ENCODE measurements around the gene PLEKHG4B. TPM values are rescaled to one million over a fixed set of nuclear protein-coding genes. Genes with fewer than 3 reads are reported as not detected.

PLEKHG4B gene
- total and polyA plus RNA-seq, 2 experiments from 2014 or later = 9.9 to 20.1 TPM

- TF ChIP-seq CTCF (IDR thresholded peaks at IDR 0.05; ENCODE audit: low read depth, low read length) = no peak
- Histone ChIP-seq H3K4me1 (ENCODE audit: low read depth) (peaks cover 10% of the 10 kb centered on the region), H3K4me3 (no peak overlapping the region), H3K27me3 (no peaks in the 10 kb centered on the region), H3K36me3 (no peaks in the 10 kb centered on the region), H3K9me3 (ENCODE audit: low read depth) (no peaks in the 10 kb centered on the region), H3K27ac (no peak overlapping the region)
- no peak for DNase-seq (ENCODE audit: low read depth in 1 of 2, low spot score in 1 of 2)
These were observed 17.4 kb upstream of the PLEKHG4B start for GRCh38 chr5:74503-75109.

GRCh38 chr5:75331-76320, 16.3 kb upstream of the PLEKHG4B start:
- Histone ChIP-seq H3K27ac (no peak overlapping the region), H3K4me3 (no peak overlapping the region), H3K27me3 (no peaks in the 10 kb centered on the region), H3K36me3 (no peaks in the 10 kb centered on the region), H3K4me1 (ENCODE audit: low read depth) (peaks cover 10% of the 10 kb centered on the region), H3K9me3 (ENCODE audit: low read depth) (no peaks in the 10 kb centered on the region)
- no peak for TF ChIP-seq CTCF (IDR thresholded peaks at IDR 0.05; ENCODE audit: low read depth, low read length)
- no peak for DNase-seq (ENCODE audit: low read depth in 1 of 2, low spot score in 1 of 2)

- Histone ChIP-seq H3K27ac (no peak overlapping the region), H3K9me3 (ENCODE audit: low read depth) (no peaks in the 10 kb centered on the region), H3K27me3 (no peaks in the 10 kb centered on the region), H3K36me3 (no peaks in the 10 kb centered on the region), H3K4me3 (no peak overlapping the region), H3K4me1 (ENCODE audit: low read depth) (peaks cover 3% of the 10 kb centered on the region)
- DNase-seq (ENCODE audit: low read depth in 1 of 2, low spot score in 1 of 2) = no peak
- TF ChIP-seq CTCF (IDR thresholded peaks at IDR 0.05; ENCODE audit: low read depth, low read length) = no peak
These were observed 15.4 kb upstream of the PLEKHG4B start for GRCh38 chr5:76358-77169.

- no peak for DNase-seq (ENCODE audit: low read depth in 1 of 2, low spot score in 1 of 2)
- no peaks in the 10 kb centered on the region for H3K27me3 ChIP-seq
- no peaks in the 10 kb centered on the region for H3K36me3 ChIP-seq
- no peaks in the 10 kb centered on the region for H3K9me3 ChIP-seq (ENCODE audit: low read depth)
- no peak for TF ChIP-seq CTCF (IDR thresholded peaks at IDR 0.05; ENCODE audit: low read depth, low read length)
- peaks cover 5% of the 10 kb centered on the region for H3K4me1 ChIP-seq (ENCODE audit: low read depth)
- H3K4me3 ChIP-seq = no peak overlapping the region
- H3K27ac ChIP-seq = no peak overlapping the region
These were observed 14.8 kb upstream of the PLEKHG4B start for GRCh38 chr5:77170-77501.

GRCh38 chr5:77546-77945, 14.4 kb upstream of the PLEKHG4B start:
- H3K4me1 ChIP-seq (ENCODE audit: low read depth) = peaks cover 9% of the 10 kb centered on the region
- DNase-seq (ENCODE audit: low read depth in 1 of 2, low spot score in 1 of 2) = no peak
- H3K27ac ChIP-seq = no peak overlapping the region
- H3K27me3 ChIP-seq = no peaks in the 10 kb centered on the region
- no peak overlapping the region for H3K4me3 ChIP-seq
- H3K9me3 ChIP-seq (ENCODE audit: low read depth) = no peaks in the 10 kb centered on the region
- H3K36me3 ChIP-seq = no peaks in the 10 kb centered on the region
- TF ChIP-seq CTCF (IDR thresholded peaks at IDR 0.05; ENCODE audit: low read depth, low read length) = no peak
